GM21447 (cell line): ENCODE measurements around the gene TNFRSF1A.

ENCODE experiments used
- ATAC-seq: cut with Tn5 transposase; IDR thresholded peaks from one replicate; pipeline ENCODE4 v1.9.1; 2021; ENCODE audit not compliant: unreplicated experiment

Gene TNFRSF1A

DNA sequence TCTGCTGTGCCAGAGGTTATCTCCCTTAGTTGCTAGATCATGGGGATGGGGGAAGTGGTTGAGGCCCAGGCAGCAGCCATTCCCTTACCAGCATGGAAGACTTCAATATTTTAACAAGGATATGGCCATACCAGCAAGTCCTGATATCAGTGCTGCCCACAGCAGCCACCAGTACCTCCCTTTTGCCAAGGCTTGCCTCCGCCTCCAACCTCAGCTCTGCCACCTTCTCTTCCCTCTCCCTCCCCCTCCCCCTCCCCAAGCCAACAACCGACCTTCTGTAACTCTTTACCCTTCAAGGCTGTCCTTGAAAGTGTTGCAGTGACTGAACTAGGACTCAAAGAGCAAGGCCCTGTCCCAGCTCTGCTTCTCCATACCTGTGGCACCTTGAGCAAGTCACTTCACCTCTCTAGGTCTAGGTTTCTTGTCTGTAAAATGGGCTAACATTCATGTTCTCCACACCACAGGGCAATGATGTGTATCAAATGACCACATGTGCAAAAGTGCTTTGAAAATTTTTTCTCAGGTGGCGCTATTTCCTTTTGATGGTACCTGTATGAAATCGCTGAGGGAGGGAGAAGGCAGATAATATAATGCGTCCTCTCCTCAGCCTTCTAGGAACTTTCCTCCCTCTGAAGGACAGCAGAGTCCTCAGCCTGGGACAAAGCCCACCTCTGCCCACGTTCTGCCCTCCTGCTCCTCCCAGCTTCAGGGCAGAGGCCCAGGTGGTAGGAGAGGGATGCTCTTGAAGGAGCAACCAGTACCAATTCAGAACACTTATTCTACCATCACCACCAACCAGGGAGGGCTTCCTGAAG, 16.7 kb downstream of the TNFRSF1A start:
- ATAC-seq = no peak

DNA sequence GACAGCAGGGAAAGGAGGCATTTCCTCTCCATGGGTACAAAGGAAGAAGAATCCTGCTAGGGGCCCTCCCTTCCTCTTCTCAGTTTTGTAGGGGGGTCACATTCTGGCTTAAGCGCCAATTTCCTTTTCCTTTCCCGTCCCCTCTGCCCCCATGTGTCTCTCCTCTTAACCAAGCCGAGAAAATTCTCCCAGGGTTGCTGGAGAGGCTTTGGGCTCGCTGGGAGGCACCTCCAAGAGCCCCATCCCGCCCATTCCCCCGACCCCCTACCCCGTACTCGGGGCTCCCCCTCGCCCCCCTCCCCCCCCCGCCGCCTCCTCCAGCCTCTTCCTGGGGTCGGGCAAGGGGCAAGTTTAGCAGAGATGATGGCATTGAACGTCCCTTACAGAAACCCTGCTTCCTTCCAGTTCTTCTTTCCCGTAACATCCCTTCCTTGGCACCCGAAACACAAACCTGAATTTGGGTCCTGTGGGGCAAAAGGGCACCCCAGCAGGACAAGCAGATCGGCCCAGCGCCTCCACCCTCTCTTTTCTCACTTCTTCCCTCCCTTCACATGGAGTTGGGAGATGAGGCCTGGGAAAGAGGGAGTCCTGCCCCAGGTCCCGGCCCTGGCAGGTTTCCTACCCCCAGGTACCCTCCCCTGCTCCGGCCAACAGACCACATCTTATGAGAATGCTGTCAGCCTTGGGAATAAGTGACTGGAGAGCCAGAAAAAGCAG, 17.7 kb downstream of the TNFRSF1A start:
- ATAC-seq = no peak

DNA sequence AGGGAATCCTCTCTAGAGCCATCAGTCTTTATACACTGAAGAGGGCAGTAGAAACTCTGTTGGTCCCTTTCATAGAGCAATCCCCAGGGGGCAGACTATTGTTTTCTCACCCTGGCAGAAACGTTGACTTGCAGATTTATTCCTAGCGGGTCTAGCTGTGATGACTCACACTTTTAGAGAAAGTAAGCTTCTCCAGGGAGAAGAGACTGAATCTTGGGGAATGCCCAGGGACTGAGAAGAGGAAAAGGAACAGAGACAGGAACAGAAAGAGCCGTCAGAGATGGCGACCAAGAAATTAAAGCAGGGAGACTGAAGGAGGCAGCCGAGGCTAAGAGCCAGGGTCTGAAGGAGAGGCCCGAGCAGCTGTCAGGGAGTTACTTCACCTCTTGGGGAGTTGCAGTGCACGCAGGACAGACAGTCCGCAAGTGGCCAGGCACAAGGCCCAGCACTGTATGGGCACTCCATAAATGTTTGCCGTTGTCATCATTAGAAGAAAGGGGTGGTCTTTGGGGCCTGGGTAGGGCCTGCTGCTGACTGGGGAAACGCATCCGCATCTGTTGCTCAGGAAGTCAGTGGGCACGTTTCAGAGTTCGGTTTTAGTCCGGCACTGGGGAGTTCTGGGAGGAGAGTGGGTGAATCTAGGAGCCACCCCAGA, 18.4 kb downstream of the TNFRSF1A start:
- peak; percentile 64 for ATAC-seq

DNA sequence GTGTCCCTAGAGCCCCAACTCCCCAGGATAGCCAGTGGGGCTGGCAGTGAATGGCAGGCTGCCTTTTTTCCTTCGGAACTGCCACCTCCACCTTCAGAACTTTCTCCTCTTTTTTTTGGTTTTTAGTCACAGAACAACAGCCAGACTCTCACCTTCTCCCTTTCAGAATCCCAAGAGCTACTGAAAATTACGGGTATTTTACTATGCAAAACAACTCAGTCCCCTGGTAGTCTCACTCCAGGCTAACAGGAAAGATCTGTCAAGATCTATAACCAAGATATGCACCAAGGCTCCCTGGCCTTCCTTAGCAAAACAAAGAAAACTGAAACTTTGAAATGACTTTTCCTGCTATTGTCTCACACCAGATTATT, 18.9 kb downstream of the TNFRSF1A start:
- ATAC-seq = peak; percentile 34

DNA sequence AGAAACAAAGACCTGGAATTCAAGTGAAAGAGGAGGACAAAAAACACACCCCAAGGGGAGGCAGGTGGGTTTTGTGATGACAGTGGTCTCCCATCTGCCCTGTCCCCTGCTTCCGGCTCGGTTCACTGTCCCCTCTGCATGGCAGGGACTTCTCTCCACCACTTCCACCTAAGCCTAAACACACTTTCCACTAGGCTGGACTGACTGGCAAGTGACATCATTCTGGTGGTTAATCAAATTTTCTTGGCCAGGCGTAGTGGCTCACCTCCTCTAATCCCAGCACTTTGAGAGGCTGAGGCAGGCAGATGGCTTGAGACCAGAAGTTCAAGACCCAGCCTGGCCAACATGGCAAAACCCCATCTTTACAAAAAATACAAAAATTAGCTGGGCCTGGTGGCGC, 19.5 kb downstream of the TNFRSF1A start:
- no peak for ATAC-seq

DNA sequence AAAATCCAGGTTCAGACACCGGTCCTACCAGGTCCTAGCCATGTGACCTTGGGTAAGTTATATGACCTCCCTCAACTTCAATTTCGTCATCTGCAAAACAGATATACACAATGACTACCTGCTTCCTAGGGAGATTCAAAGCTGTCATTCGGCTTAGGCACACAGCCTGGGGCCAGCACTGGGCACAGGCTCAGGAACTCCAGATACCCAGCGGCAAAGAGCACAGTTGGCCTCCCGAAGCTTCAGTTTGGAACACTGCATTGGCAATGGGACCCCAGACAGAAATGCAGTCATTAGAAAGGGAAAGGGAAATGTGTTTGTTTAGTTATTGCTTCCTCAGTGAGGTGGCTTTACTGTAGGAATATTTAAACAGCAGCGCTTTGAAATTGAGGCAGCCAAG, 20.0 kb downstream of the TNFRSF1A start:
- ATAC-seq = no peak

DNA sequence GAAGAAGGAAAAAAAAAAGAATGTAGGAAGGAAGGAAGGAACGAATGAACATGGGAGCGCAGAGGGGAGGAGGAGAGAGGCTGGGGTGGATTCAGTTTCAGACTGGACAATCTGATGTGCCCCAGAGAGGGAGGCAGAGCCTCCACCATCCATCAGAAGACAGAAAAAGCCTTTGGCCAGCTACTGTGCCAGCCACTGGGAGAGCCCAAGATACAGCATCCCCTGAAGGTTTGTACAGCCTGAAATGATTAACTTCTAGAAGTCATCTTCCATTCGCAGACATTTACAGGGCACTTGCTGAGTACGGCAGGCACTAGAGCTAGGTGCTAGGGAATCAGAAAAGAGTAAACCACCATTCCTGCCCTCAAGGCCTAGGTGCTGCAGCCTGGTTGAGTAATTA, 22.4 kb downstream of the TNFRSF1A start:
- ATAC-seq = no peak

DNA sequence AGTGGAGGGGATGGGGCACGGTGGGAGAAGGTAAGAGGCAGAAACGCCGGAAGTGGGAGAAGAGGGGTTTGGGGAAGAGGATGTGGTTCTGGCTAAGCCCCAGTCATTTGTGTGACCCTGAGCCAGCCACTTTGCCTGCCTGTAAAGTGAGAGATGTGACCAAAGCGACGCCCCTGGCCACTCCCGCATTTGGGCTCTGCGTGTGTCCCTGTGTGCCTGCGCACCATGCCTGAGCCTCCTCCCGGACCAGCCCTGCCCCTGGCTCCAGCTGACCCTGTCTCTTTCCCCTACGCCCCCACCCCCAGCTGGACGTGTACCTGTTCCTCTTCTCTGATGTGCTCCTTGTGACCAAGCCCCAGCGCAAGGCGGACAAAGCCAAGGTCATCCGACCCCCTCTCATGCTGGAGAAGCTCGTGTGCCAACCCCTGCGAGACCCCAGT, 23.4 kb downstream of the TNFRSF1A start:
- no peak for ATAC-seq

DNA sequence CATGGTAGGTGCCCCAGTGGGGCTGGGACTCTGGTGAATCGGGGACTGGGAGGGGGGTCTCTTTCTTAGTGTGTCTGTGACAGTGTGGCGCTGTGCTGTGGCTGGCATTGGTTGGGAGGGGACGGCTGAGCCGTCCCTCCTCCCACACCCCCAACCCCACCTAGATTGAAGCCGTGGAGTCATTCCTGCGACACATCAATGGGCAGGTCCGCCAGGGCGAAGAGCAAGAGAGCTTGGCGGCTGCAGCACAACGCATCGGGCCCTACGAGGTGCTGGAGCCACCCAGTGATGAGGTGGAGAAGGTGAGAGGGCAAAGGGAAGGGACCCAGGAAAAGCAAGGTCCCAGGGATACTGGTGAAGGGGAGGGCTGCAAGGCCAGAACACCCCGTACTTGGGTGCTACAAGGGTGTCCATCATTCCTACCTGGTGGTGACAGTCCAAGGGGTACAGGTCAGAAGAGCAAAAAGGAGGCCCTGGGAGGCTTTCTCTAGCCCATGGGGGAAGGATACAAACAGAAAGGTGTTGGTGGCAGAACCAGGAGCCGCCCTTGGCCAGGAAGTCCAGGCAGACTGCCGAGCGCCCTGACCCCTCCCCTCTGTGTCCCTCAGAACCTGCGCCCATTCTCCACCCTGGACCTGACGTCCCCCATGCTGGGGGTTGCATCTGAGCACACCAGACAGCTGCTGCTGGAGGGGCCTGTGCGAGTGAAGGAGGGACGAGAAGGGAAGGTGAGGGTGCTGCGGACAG, 24.0 kb downstream of the TNFRSF1A start:
- no peak for ATAC-seq

DNA sequence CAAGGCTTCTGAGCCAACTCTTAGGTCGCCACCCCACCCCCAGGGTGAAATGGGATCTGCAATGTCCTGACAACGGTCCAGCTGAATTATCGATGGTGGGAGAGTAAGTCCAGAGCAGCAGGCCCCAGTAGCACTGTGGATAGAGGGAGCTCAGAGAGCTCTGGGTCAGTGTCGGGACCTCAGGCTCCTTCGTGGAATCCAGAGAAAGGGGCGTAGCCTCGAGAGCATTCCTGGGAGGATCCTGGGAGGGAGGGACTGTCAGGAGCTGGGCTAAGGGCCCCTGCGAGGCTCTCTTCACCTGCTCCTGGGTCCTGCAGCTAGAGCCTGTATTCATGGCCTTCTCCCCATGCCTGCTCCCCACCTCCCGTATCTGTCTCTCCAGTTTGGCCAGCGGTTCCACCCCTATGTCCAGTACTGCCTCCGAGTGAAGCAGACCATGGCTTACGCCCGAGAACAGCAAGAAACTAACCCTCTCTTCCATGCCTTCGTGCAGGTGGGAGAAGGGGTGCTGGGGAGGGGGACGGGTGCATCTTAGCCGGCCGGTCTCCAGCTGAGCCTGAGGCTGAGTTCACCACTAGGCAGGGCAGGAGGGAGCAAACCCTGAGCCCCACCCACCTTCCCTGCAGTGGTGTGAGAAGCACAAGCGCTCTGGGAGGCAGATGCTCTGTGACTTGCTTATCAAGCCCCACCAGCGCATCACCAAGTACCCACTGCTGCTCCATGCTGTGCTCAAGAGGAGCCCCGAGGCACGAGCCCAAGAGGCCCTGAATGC, 24.8 kb downstream of the TNFRSF1A start:
- no peak for ATAC-seq

DNA sequence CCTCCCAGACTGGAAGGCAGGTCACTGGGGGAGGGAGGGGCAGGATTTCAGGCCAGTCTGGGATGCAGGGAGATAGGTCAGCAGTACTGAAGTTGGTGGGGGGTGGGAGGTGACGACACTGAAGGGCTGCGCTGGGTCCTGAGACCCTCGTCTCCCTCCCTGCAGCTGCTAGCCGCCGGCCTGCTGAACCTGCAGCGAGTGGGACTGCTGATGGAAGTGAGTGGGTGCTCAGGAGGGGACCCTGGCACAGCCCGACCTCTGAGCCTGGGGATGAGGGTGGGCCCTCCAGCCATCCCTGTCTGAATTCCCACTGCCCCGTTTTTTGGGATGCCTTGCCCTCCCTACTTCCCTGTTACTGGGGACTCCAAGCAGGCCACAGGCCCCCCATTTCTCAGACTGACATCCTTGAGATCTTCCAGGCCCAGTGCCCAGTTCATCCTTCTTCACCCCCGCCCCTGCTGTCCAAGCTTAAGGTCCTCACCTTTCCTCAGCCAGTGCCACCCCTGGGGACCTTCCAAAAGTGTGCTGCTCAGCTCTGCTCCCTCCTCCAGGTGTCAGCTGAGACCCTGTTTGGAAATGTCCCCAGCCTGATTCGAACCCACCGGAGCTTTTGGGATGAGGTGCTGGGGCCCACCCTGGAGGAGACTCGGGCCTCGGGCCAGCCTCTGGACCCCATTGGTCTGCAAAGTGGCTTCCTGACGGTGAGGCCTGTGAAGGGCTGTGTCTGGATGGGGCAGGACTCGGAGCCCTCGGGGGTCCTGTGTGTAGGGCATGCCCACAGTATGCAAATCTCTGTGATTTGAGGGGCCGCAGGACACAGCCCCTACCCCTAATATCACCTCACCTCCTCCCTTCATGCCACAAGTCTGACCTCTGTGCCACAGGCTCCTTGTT, 25.9 kb downstream of the TNFRSF1A start:
- no peak for ATAC-seq

DNA sequence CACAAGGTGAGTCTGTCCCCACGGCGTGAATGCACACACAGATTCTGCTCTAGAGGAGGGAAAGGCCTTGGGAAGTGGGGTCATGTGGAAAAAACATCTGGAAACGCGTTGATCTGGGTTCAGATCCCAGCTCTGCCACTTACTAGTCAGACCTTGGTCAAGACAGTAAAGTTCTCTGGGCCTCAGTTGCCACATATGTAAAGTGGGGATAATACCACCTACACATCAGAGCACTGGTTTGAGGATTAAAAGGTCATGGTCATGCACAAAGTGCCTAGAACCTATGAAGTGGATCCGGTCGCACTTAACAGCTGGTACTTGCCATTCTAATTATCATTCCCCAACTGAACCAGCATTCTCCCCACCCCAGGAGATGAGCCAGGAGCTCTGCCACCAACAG, 26.7 kb downstream of the TNFRSF1A start:
- ATAC-seq = no peak

DNA sequence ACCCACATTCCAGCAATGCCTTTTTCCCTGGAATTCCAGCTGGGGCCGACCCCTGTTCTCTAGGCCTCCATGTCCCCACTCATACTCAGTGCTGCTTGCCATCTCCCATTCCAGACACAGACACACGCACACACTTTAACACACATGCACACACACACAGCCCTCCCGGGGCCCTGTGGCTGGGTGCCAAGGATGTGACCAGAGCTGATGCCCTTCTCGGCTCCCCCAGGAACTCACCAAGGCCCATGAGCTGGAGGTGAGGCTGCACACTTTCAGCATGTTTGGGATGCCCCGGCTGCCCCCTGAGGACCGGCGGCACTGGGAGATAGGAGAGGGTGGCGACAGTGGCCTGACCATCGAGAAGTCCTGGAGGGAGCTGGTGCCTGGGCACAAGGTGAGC, 27.1 kb downstream of the TNFRSF1A start:
- ATAC-seq = no peak

DNA sequence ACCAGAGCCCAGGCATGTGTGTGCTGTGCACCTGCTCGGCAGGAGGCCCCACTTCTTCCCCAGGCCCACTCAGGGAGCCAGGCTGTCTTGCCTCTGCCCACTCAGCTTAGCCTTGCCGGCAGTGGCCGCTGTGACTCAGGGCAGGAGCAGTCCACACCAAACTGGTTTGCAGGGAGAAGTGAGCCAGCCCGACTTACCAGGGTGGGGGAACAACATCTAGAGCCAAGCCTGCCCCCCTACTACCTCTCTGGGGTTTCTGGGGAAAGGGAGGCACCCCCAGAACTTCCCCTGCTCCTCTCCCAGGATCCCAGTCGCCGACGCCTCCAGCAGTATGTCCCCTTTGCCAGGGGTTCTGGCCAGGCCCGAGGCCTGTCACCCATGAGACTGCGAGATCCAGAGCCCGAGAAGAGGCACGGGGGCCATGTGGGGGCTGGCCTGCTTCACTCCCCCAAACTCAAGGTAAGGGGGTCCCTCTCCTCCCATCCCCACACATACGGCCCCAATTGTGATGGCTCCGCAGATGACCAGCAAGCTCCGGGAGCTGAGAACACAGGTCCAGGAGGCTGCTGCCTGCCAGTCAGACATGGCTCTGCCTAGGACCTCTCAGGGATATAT, 28.4 kb downstream of the TNFRSF1A start:
- no peak for ATAC-seq

DNA sequence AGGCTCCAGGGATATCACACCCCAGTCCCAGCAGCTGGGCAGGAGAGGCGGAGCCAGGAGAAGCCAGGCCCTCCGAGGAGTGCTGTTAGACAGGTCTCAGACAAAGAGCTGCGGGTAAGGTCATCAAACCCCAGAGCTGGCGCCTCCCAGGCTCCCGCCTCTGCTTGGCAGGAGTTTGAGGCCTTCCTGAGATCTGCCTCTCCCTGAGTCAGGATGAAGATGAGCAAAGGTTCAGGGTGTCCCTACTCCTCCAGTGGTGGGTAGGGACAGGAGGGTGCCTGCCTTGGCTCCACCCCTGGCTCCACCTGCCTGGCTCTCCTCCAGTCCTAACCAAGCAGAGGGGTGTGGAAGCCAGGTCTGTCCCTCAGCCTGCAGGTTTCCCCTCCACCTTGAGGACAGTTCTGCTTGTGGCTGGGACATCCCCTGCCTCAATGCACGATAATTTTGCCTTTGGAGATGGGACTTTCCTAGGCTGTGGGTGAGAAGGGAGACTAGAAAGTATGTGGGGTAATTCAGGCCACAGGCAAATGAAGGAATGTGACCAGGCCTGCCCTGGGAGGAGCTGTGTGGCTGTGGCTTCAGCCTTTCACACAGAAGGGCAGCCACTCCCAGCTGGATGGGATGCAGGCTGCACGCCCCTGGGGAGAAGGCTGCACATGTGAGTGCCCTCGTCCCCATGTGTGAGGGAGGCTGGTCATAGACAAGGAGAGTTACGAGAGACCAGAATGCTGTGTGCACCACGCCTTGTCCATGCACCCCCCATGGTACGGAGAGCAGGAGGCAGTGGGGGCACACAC, 29.1 kb downstream of the TNFRSF1A start:
- peak; percentile 47 for ATAC-seq

DNA sequence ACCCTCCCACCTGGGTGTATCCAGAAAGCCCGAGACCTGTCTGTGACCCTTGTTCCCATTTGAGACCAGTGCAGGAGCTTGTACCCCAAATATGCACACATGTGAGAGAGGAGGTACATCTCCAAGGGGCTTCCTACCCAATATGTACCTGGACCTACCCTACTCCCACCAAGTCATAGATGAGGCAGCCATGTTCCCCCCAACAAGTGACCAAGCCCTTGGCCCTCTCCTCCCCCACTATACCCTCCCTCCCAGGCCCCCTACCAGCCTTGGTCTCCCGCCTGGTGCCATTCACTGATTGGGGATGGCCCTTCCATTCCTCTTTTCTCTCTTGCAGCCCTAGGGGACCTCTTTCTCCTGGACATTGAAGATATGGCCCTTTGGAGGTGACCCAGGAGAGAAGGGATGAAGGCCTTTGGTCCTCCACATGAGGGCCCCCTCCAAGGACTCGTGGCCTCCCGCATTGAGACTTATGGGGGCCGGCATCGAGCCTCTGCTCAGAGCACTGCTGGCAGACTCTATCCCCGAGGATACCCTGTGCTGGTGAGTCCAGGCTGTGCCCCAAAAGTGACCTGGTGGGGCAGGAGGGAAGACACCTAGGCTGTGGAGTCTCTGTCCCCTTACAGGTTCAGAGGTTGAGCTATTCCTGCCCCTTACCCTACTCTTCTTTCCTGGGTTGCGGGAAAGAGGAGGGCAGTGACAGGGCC, 29.9 kb downstream of the TNFRSF1A start:
- ATAC-seq = no peak

DNA sequence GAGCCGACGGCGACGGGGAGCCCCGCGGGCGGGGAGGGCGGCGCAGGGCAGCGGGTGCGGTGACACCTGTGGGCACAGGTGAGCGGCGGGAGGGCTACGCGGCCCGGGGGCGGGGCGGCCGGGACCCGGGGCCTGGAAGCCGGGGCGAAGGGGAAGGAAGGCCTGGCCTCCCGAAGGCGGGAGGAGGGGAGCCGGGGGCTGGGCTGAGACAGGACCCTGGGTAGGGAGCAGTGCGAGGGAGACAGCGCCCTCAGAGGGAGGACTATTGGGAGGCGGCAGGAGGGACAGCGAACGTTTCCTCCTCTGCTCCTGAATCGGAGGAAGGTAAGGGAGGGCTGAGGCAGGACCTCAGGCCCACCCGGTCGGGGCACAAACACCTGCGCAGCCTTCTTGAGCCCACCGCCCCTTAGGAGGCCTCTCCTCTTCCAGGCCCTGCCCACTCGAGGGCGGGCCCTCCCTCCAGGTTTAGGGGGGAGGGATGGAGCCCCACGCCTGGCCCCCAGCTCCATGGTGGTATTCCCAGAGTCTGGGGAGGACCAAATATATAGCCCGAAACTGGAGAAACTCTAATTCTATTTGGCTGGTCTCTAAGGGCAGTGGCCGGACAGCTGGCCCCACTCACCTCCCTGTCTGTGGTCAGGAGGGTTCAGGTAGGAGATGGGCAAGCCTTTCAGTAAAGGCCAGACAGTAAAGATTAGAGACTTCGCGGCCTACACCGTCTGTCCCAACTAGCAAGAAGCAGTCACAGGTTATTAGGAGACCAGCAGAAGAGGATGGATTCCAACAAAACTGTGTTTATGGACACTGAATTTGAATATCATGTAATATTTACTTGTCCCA, 30.9 kb downstream of the TNFRSF1A start:
- no peak for ATAC-seq
